HG03159 (cell line): Measurements from ENCODE around the gene POP4.
"Not testable (repeated sequence)": the region's sequence is repeated elsewhere in the genome, so short reads cannot be mapped to it uniquely, and the experiment has no call there.

Experiments used
- ATAC-seq: cut with Tn5 transposase; IDR thresholded peaks from one replicate; pipeline ENCODE4 v1.9.1; 2021; ENCODE audit warnings: mild to moderate bottlenecking, moderate library complexity; ENCODE audit not compliant: unreplicated experiment

The POP4 gene

GRCh38 chr19:29610574-29611271 is 4.6 kb downstream of the POP4 start:
- ATAC-seq, result peak; percentile 73

DNA sequence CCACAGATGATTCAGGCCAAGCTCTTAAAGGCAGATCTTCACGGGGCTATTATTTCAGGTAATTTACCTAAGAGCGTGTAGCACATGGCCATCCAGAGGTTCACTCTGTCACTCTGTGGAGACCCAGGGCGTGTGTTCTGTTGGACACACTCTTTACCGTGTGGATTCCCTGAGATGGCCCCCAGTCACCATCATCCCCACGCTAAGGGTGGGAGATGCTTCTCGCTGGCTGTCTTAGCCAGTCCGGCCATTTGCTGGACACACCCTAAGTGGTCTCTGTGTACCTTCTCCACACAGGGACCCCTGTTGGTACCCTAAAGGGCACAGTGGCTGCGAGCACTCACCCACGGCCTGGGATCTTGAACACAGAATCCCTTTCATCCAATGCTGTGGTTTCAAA is 6.0 kb downstream of the POP4 start:
- no peak for ATAC-seq

DNA sequence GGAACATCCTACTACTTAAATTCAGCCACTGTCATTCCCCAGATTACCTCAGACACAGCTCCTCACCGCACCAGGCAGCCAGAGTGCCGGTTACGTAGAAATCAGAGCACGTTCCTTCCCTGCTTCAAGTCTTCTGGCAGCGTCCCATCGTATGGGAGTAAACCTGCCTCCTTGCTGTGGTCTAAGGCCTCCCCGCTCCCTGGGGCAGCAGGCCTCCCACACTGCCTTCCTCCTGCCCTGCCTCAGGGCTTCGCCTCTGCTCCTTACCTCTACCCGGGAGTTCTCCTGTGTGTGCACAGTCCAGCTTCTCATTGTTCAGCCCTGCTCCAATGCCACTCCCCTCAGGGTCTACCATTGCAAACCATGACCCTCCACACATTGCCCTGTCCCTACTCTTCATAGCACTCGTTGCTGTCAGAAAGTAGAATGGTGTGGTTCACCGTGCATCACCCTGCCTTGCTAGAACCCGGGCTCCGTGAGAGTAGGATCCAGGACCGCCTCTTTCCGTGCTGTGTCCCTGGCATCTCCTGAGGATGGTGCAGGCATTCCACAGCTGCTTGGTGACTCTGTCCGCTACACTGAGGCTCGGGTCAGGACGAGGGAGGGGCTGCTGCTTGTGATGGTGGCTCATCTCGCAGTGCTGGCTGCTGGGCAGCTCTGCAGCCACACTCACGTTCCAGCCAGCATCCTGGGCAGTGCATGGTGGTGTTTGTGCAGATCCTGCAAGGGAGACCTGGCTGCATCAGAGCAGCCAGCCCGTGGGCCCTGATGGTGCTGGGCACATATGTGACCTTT is 6.9 kb downstream of the POP4 start:
- ATAC-seq, result no peak

GRCh38 chr19:29614046-29614445 is 8.0 kb downstream of the POP4 start:
- no peak for ATAC-seq

DNA sequence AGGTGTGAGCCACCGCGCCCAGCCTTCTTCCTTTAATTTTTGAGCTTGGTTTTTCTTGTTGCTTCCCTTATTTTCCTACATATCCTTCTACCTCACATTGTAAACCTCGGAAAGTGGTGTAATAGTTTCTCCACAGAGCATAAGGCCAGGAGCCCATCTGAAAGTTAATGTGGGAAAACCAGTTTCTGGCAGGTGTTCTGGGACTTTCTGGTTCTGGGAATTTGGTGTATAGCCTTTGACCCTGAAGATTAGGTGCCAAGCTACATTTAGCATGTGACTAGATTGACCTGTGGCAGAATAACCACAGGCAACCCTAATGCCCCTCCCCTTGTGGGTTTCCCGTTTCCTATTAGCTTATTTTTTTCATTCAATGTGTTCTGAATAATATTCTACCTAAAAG is 8.7 kb downstream of the POP4 start:
- no peak for ATAC-seq

DNA sequence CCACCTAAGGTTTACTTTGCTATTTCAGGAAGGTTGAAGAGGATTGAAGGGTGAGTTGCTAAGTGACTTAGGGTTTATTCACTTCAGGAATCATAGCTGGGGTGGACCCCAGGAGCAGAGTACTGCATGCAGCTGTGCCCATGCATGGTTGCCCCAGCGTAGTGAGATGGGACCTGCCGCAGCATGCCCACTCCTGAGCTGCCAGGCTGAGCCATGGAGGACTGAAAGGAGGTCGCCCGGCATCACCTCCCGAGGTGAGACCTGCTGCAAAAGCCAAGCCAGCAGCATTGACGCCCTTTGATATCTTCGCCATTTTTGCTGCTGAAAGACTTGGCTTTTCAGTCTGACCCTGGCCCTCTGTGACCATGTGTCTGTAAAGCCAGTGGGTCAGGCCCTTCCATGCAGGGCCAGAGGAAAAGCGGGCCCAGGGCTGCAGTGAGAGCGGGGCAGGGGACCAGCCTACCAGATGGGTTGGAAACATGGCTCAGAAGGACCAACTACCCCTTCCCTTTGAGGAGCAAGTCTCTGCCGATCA is 9.9 kb downstream of the POP4 start:
- ATAC-seq, result no peak

GRCh38 chr19:29616541-29616940 is 10.5 kb downstream of the POP4 start:
- no peak for ATAC-seq

DNA sequence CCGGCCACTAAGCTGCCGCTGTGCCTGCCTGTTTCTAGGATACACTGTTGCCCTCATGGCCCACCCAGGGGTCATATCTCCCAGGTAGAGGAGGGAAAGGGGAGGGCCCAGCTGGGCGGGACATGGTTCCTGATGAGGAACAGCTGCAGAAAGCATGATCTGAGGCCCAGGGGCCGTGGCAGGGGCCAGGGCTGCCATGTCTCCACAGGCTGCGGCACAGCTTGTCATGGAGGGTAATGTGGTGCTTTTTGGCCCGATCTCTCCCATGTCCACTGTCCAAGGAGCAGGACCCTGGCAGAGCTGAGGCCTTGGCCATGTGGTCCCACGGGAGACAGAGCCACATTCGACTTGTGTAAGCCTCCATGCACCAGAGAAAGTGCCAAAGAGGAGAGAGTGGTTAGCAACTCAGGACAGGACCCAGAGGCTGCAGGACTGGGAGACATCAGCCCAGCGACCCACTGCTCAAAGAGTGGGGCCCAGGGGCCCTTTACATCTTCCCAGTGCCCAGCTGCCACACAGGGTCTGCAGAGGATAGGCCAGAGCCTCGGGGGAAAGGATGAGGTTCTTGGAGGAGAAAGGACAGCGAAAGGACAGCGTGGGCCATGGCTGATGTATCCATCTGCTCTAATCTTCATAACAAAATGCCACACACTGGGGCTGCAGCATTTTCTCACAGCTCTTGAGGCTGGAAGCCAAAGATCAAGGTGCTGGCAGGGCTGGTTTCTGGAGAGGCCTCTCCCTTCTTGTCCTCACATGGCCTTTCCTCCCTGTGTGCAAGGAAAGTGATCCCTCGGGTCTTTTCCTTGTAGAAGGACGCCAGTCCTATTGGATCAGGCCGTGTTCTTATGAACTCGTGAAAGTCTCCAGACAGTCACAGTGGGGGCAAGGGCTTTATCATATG is 11.5 kb downstream of the POP4 start:
- ATAC-seq, result no peak

- no peak for ATAC-seq
Measured at GRCh38 chr19:29618434-29618833, 12.4 kb downstream of the POP4 start.

GRCh38 chr19:29618871-29619270 is 12.8 kb downstream of the POP4 start:
- ATAC-seq, result no peak

GRCh38 chr19:29620931-29621351 is 14.9 kb downstream of the POP4 start:
- ATAC-seq, result no peak

- ATAC-seq, result no peak
Measured at GRCh38 chr19:29622166-29623070, 16.3 kb downstream of the POP4 start.

DNA sequence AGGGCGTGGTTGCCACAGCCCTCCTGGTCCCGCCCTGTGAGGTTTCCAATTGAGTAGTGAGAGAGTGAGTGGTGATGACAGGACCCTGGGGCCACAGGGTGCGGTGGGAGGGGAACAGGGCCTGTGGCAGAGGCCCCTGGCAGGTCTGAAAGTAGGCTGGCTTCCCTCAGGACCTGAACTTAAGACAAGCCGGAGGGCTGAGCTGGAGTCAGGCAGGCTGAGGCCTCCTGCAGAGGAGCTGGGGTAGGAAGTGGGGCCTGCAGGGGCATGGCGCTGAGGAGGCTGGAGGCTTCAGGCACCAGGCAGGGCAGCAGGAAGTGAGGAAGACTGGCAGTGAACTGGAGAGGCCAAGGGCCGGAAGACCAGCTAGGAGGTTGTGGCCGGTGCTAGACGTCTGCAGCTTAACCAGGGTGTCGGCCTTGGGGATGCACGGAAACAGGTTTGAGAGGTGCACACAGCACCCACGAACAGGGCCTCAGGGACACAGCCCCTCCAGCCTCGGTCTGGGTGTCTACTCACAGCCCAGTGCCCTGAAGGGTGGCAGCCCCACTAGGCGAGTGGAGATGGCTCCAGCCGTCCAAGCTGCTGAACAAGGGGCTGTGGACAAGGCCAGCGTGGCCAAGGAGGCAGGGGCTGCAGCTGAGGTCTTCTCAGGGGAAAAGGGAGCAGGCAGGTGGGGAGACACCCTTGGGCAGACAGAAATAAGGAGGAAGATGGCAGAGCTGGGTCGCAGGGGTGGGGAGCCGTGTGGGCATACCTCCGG is 17.8 kb downstream of the POP4 start:
- ATAC-seq, result no peak

GRCh38 chr19:29624489-29625185 is 18.6 kb downstream of the POP4 start:
- ATAC-seq, result no peak

- ATAC-seq, result no peak
Measured at GRCh38 chr19:29625186-29625651, 19.1 kb downstream of the POP4 start.

DNA sequence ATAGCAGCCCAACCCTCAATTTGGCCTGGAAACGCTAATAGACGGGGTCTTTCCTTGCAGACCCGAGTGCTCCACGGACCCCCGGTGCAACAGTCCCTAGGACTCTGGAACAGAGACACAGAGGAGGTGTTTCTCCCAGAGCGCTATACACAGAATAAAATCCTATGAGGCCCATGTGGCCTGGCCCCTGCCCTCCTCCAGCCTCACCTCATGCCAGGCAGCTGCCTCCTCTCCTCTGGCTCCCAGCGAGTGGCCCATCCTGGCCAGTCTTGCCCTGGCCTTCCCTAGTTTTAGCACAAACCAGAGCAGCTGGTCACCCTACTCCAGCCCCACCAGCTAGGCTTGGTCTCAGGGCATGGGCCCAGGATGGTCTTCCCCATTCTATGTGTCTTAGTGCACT is 20.3 kb downstream of the POP4 start:
- no peak for ATAC-seq

DNA sequence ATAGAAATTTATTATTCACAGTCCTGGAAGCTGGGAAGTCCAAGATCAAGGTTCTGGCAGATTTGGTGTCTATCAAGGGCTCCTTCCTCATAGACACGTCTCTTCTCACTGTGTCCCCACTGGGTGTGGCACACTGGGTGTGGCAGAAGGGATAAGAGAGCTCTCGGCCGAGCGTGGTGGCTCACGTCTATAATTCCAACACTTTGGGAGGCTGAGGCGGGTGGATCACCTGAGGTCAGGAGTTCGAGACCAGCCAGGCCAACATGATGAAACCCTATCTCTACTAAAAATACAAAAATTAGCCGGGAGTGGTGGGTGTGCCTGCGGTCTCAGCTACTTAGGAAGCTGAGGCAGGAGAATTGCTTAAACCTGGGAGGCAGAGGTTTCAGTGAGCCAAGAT is 20.7 kb downstream of the POP4 start:
- ATAC-seq, result not testable (repeated sequence)

DNA sequence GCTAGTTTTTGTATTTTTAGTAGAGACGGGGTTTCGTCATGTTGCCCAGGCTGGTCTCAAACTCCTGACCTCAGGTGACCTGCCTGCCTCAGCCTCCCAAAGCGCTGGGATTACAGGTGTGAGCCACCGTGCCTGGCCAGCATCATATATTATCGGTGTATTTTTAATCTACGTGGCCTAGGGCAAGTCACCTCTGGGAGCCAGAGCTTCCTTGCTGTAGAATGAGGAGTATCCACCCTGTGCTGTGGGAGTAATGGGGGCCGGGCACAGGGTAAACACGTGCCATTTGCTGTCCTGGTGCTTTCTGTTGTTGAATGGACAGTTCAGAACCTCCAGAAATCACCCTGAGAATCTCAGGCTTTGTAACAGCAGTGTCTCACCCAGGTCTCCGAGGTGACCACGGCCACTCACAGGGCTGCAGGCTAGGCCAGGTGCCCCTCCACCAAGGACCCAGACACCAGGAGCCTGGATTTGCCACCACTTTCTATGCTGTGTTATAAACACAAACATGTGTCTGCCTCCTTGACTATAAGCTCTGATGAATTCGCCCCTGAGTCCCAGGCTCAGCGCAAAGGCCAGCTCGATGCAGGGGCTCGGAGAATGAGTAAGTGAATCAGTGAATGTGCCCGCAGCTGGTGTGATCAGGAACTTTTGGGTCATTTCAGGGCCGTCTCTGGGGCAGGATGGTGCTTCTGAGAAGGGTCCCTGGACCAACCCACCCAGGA is 22.7 kb downstream of the POP4 start:
- no peak for ATAC-seq
